Urinary bladder (tissue), 4 donors: ENCODE measurements around the gene CMIP. TPM values are rescaled to one million over a fixed set of nuclear protein-coding genes. Genes with fewer than 3 reads are reported as not detected.
"Not testable (repeated sequence)": the region's sequence is repeated elsewhere in the genome, so short reads cannot be mapped to it uniquely, and the experiment has no call there.

ENCODE experiments used
- DNase-seq: peaks from one replicate; pipeline ENCODE4 v3.0.0-alpha.2; 2015; ENCODE audit errors: extremely low spot score
- H3K27ac ChIP-seq: one replicate; pipeline ENCODE4 v1.5.1; 2013; ENCODE audit warnings: low read depth, mild to moderate bottlenecking, moderate library complexity
- H3K36me3 ChIP-seq: one replicate; pipeline ENCODE4 v1.6.1; 2013; ENCODE audit warnings: mild to moderate bottlenecking, moderate library complexity; ENCODE audit not compliant: insufficient read depth
- H3K4me1 ChIP-seq: one replicate; pipeline ENCODE4 v1.6.1; 2013; ENCODE audit warnings: mild to moderate bottlenecking, moderate library complexity; ENCODE audit not compliant: insufficient read depth
- H3K4me3 ChIP-seq: one replicate; pipeline ENCODE4 v1.5.1; 2013; ENCODE audit warnings: low read depth, low read length
- WGBS: extraction: QIAGEN DNeasy Blood & Tissue Kit; methylation state at CpG from one replicate; pipeline ENCODE4 v1.1.7; 2013; 5-methylcytosine and 5-hydroxymethylcytosine counted together
- polyA plus RNA-seq: library from polyadenylated mRNA; stranded (reverse); fragments of 200-250 nt; gene quantifications from one replicate; pipeline ENCODE4 v1.2.3, GENCODE V29; 2013
- total RNA-seq: library from RNA; depleted of rRNA; stranded (reverse); fragments of >200 nt; gene quantifications from one replicate; pipeline ENCODE4 v1.2.3, GENCODE V29; 2014
- donor health status: healthy with polysubstance abuse.
- donor health status: healthy.

Gene CMIP
- total and polyA plus RNA-seq, 2 donors, result 21.7 to 29.4 TPM

DNA sequence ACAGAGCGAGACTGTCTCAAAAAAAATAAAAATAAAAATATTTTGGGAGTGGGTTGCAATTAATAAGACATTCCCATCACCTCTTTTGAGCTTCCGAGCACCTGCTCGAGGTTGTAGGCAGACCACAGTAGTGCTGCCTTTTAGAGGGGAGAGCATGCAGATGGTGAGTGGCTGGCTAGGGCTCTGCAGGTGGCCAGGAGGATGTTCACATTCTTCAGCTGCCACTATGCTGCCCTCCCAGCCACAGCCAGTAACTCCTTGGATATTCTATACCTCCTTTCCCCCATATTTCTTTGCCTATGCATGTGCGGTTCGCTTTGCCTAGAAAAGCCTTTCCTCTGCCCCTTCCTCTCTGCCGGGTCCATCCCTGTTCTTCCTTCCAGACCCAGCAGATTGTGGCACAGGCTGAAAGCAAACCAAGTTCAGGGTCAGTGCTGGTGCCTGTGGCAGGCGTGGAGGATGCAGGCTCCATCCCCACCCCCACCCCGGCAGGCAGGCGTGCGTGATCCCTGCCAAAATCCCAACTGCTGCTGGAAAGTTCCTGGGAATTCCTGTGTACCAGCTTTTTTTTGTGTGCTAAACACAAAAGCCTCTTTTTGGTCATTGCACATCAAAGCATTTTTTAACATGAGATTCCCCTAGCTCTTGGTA is 33.8 kb upstream of the CMIP start:
- 52% methylated on average over 10 of the region's 10 CpGs for WGBS
- Histone ChIP-seq H3K4me3 (no peak overlapping the region), H3K4me1 (no peaks in the 10 kb centered on the region), H3K36me3 (no peaks in the 10 kb centered on the region), H3K27ac (no peak overlapping the region)
- no peak for DNase-seq

- Histone ChIP-seq H3K4me3 (no peak overlapping the region), H3K27ac (no peak overlapping the region), H3K4me1 (no peaks in the 10 kb centered on the region), H3K36me3 (no peaks in the 10 kb centered on the region)
- no peak for DNase-seq
- WGBS, result 91% methylated on average over 11 of the region's 11 CpGs
These were observed 31.2 kb upstream of the CMIP start for GRCh38 chr16:81413245-81413990.

DNA sequence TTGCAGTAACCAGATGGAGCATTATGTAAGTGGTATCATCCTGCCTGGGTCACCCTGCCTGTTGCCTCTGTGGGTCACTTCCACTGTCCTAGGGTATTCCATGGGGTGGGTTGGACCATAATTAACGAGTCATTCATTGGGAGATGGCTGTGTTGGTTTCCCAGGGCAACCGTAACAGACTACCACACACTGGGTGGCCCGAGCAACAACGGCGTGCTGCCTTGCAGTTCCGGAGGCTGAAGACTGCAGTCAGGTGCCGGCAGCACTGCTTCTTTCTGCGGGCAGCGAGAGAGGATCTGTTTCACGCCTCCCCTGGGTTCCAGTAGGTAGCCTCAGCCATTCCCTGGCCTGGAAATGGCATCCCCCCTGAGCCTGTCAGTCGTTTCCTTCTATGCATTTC is 28.9 kb upstream of the CMIP start:
- Histone ChIP-seq H3K4me3 (no peak overlapping the region), H3K27ac (no peak overlapping the region), H3K36me3 (no peaks in the 10 kb centered on the region), H3K4me1 (no peaks in the 10 kb centered on the region)
- WGBS, result 84% methylated on average over 11 of the region's 11 CpGs
- DNase-seq, result no peak

DNA sequence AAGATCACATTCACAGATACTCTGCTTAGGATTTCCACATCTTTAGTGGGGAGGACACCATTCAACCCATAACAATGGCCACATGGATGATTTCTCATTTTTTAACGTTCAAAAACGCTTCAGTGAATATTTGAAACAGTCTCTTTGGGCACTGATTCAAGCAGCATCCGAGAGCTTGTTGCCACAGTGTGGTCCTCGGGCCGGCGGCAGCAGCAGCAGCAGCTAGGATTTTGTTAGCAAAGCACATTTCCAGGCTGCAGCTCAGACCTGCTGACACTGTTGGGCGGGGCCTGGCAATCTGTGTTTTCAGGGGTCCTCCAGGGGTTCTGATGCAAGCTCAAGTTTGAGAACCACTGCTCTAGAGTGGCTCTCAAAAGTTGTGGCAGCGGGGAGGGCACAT is 27.9 kb upstream of the CMIP start:
- Histone ChIP-seq H3K27ac (no peak overlapping the region), H3K36me3 (no peaks in the 10 kb centered on the region), H3K4me1 (no peaks in the 10 kb centered on the region), H3K4me3 (no peak overlapping the region)
- 85% methylated on average over 8 of the region's 8 CpGs for WGBS
- DNase-seq, result no peak

- Histone ChIP-seq H3K36me3 (no peaks in the 10 kb centered on the region), H3K27ac (no peak overlapping the region), H3K4me1 (no peaks in the 10 kb centered on the region), H3K4me3 (no peak overlapping the region)
- DNase-seq, result no peak
- 90% methylated on average over 5 of the region's 5 CpGs for WGBS
These were observed 27.4 kb upstream of the CMIP start for GRCh38 chr16:81417210-81417609.

DNA sequence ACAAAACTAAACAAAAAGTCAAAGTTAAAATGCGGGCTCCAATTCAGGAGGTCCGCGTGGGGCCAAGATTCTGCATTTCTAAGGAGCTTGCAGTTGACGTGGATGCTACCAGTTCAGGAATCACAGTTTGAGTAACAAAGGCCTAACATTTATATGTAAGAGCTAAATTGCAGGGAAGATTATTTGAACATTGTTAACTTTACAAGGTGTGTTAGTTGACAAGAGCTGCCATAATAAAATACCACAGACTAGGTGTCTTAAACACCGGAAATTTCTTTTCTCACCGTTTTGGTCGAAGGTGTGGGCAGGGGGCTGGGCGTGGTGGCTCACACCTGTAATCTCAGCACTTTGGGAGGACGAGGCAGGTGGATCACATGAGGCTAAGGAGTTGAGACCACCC is 24.8 kb upstream of the CMIP start:
- DNase-seq, result no peak
- Histone ChIP-seq H3K4me3 (no peak overlapping the region), H3K27ac (no peak overlapping the region), H3K4me1 (no peaks in the 10 kb centered on the region), H3K36me3 (no peaks in the 10 kb centered on the region)
- 95% methylated on average over 9 of the region's 9 CpGs for WGBS

- Histone ChIP-seq H3K36me3 (no peaks in the 10 kb centered on the region), H3K4me3 (no peak overlapping the region), H3K27ac (no peak overlapping the region), H3K4me1 (no peaks in the 10 kb centered on the region)
- 92% methylated on average over 2 of the region's 2 CpGs for WGBS
- no peak for DNase-seq
These were observed 23.5 kb upstream of the CMIP start for GRCh38 chr16:81421126-81421525.

DNA sequence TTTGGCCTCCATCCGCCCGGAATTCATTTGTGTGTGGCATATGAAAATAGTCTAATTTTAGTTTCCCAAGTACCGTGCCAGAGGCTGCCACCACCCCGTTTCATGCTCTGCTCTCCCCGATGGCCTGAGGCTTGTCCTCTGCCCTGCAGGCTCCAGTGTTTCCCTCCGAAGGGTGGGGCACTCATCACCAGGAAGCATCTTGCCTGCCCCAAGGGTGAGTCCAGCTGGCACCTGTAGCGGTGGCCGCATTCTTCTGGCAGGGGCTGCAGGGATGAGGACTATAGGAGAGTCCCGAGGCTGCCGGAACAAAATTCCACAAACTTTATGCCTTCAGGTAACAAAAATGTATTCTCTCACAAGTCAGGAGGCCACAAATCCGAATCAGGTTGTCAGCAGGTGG is 23.1 kb upstream of the CMIP start:
- 90% methylated on average over 11 of the region's 11 CpGs for WGBS
- no peak for DNase-seq
- H3K4me1 ChIP-seq, result no peaks in the 10 kb centered on the region
- H3K36me3 ChIP-seq, result no peaks in the 10 kb centered on the region
- no peak overlapping the region for H3K4me3 ChIP-seq
- no peak overlapping the region for H3K27ac ChIP-seq

GRCh38 chr16:81422153-81422552 is 22.5 kb upstream of the CMIP start:
- not testable (repeated sequence) for H3K4me3 ChIP-seq, H3K4me1 ChIP-seq, H3K27ac ChIP-seq, H3K36me3 ChIP-seq, DNase-seq
- WGBS, result 95% methylated on average over 7 of the region's 7 CpGs

DNA sequence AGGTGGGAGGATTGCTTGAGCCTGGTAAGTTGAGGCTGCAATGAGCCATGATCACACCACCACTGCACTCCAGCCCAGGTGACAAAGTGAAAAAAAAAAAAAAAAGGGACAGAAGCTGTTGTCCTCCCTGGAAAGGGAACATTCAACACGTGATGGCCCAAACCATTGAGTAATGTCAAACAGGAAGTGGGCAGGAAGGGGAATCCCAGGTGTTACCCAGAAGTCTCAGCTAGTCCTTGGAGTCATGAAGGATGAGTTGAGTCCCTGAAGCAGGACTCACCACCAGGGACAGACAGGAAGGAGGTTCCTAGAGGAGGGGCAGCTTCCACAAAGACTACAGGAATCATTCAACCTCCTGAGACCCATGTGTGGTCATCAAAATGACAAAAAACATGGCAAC is 19.8 kb upstream of the CMIP start:
- WGBS, result 40% methylated on average over 1 of the region's 1 CpG
- H3K36me3 ChIP-seq, result no peaks in the 10 kb centered on the region

GRCh38 chr16:81427219-81427618 is 17.4 kb upstream of the CMIP start:
- DNase-seq, result no peak
- WGBS, result 90% methylated on average over 6 of the region's 6 CpGs
- Histone ChIP-seq H3K27ac (no peak overlapping the region), H3K4me1 (no peaks in the 10 kb centered on the region), H3K36me3 (no peaks in the 10 kb centered on the region), H3K4me3 (no peak overlapping the region)

More for the DNA sequence above, 19.8 kb upstream of the CMIP start:
- Histone ChIP-seq H3K4me3 (no peak overlapping the region), H3K4me1 (no peaks in the 10 kb centered on the region), H3K27ac (no peak overlapping the region)
- no peak for DNase-seq

DNA sequence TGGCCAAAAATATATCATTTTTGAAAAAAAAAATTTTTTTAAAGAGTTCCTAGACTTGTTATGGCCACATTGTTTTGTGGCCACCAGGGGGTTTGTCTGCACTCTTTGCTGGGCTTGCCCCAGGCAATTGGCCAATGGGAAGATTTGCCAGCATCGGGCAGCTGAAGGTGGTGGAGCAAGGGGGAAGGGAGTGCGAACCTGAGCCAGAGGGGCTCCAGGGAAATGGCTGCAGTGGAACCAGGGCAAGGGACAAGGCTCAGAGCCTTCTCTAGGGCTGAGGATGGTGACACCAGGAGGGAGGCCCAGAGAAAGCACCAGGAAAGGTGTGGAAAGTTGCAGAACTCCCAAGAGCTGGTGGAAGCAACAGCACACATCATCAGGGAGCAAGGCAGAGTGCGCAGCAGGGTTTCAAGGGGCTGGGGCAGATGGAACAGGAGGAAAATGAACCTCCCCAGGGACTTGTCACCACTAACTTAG is 15.5 kb upstream of the CMIP start:
- Histone ChIP-seq H3K36me3 (no peaks in the 10 kb centered on the region), H3K4me3 (no peak overlapping the region), H3K27ac (no peak overlapping the region), H3K4me1 (no peaks in the 10 kb centered on the region)
- DNase-seq, result no peak
- 61% methylated on average over 3 of the region's 3 CpGs for WGBS

DNA sequence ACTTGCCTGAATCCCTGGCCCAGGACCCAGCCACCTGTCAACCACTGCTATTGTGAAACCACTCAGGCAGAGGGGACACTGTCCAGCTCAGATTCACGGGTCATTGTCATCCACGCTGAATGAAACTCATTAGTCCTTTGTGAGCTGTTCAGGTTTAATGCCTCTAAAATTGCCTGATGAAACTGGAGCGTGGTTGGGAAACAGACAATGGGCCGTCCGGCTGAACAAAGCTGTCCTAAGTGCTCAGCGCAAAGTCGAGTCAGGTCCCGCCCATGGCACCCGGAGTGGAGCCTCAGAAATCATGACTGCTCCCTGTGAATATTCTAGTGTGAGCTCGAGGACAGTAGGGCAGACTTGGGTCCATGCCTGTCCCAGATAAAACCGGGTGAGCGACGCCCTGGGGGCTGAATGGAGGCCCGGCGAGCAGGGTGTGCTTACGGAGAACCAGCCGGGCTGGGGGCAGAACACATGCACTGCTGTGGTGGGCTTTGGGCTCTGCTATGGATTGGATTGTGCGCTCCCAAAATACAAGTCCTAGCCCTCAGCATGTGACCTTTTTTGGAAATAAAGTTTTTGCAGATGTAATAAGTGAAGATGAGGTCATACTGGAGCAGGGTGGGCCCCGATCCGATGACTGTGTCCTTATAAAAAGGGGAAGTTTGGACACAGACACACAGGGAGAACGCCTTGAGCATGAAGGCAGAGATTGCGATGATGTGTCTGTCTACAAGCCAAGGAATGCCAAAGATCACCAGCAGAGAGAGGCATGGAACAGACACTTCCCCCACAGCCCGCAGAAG is 12.9 kb upstream of the CMIP start:
- no peaks in the 10 kb centered on the region for H3K36me3 ChIP-seq
- H3K27ac ChIP-seq, result no peak overlapping the region
- DNase-seq, result no peak
- WGBS, result 64% methylated on average over 23 of the region's 23 CpGs
- no peak overlapping the region for H3K4me3 ChIP-seq
- H3K4me1 ChIP-seq, result no peaks in the 10 kb centered on the region
